ENCODE results near the gene GPR17.

- TF ChIP-seq CTCF (IDR thresholded peaks at IDR 0.05; ENCODE audit: poor library complexity) = no peak
- no peak for TF ChIP-seq EZH2 (IDR thresholded peaks at IDR 0.05; ENCODE audit: borderline replicate concordance)
Observed at GRCh38 chr2:127645026-127645394, 943 bp upstream of the GPR17 start.
